Effector memory CD8-positive, alpha-beta T cell (primary cell): ENCODE measurements around the gene TTC39C.
"Not testable (repeated sequence)": the region's sequence is repeated elsewhere in the genome, so short reads cannot be mapped to it uniquely, and the experiment has no call there.

Experiments used
- ATAC-seq: fragments of 150-1000 bp; cut with Tn5 transposase; replicated peaks from 2 replicates; pipeline ENCODE4 v1.10.0; 2021; ENCODE audit warnings: mild to moderate bottlenecking, moderate library complexity
- DNase-seq, 3 experiments: peaks; one replicate each; pipeline ENCODE4 v3.0.0; 2021
- H3K27ac Mint-ChIP-seq, 2 donors: one replicate each; pipeline ENCODE4 v1.8.0; 2022; ENCODE audit warnings: mild to moderate bottlenecking in 2 of 2, mixed read lengths in 2 of 2, moderate library complexity in 2 of 2
- H3K27me3 Mint-ChIP-seq, 2 donors: one replicate each; pipeline ENCODE4 v1.8.0; 2022; ENCODE audit warnings: mixed read lengths in 2 of 2
- H3K36me3 Mint-ChIP-seq: one replicate; pipeline ENCODE4 v1.8.0; 2022; ENCODE audit warnings: mild to moderate bottlenecking, moderate library complexity, mixed read lengths; ENCODE audit not compliant: insufficient read depth
- H3K4me1 Mint-ChIP-seq, 2 donors: one replicate each; pipeline ENCODE4 v1.8.0; 2022; ENCODE audit warnings: low read depth in 2 of 2, mixed read lengths in 2 of 2
- H3K4me3 Mint-ChIP-seq, 2 donors: one replicate each; pipeline ENCODE4 v1.8.0; 2022; ENCODE audit warnings: mild to moderate bottlenecking in 2 of 2, mixed read lengths in 2 of 2, moderate library complexity in 2 of 2
- H3K9me3 Mint-ChIP-seq, 2 donors: one replicate each; pipeline ENCODE4 v1.8.0; 2022; ENCODE audit warnings: mixed read lengths in 2 of 2

TTC39C gene

DNA sequence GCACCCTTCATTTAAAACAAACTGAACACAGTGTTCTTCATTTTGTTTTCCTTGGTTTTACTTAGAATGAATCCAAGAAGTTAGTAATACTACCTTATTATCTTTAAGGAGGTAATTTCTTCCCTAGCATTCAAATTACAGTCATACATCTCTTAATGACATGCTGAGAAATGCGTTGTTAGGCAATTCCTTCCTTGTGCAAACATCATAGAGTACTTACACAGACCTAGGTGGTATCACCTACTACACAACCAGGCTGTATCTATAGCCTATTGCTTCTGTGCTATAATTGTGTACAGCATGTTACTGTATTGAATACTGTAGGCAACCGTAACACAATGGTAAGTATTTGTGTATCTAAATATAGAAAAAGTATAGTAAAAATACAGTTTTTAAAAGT lies 115.9 kb downstream of the TTC39C start:
- DNase-seq (no peak), ATAC-seq (no peak)
- H3K36me3 Mint-ChIP-seq, result peaks cover 95% of the 10 kb centered on the region
- H3K4me3 Mint-ChIP-seq, result no peak overlapping the region
- no peak overlapping the region for H3K27ac Mint-ChIP-seq
- H3K4me1 Mint-ChIP-seq, result peaks cover 1% of the 10 kb centered on the region in 2 donors
- H3K9me3 Mint-ChIP-seq, result no peaks in the 10 kb centered on the region
- H3K27me3 Mint-ChIP-seq, result no peaks in the 10 kb centered on the region

DNA sequence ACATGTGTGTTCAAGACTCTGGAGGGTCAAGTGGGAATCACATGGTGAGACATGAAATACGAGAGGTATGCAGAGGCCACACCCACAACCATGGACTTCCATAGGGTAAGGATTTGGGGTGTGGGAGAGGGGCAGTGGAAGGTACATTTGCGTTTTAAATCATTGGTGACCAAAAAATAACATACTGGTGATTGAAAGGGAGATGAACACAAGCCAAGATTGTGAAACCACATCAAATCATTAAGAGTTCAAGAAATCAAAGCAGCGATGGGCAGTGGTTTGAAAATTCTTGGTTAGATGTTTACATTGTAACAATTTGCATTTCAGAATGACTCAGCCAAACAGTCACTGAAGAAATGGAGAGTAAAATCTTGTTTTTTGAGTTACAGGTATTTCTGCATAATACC lies 122.4 kb downstream of the TTC39C start:
- Mint-ChIP-seq H3K9me3 (no peaks in the 10 kb centered on the region), H3K27me3 (peaks cover 18 to 19% of the 10 kb centered on the region in 2 donors), H3K4me1 (peaks cover 19 to 30% of the 10 kb centered on the region in 2 donors), H3K36me3 (peaks cover 40% of the 10 kb centered on the region), H3K27ac (peak overlapping the region; percentile 42 to 82), H3K4me3 (peak overlapping the region in 1 of 2 donors; percentile 8)
- DNase-seq (no peak), ATAC-seq (no peak)

DNA sequence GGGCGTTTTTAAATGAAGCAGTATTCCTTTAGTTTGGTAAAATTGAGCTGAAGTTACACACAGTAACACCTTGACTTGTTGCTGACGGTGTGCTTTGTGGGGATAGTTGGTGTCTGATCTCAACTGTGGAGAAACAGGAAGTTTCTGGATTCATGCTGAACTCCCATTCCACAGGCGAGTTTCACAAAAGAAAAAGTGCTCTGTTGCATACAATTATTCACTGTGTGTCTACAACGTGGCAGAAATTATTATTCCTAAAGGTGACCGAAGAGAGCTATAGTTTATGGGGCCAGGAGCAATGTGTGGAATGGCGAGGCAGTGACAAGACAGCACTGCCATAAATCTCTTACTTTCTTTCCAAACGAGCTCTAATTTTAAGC lies 123.8 kb downstream of the TTC39C start:
- H3K4me1 Mint-ChIP-seq, result peaks cover 19 to 30% of the 10 kb centered on the region in 2 donors
- DNase-seq (no peak), ATAC-seq (no peak)
- peak overlapping the region; percentile 93 to 94 for H3K4me3 Mint-ChIP-seq
- H3K9me3 Mint-ChIP-seq, result no peaks in the 10 kb centered on the region
- H3K27ac Mint-ChIP-seq, result peak overlapping the region; percentile 73 to 92
- peaks cover 26% of the 10 kb centered on the region for H3K36me3 Mint-ChIP-seq
- peaks cover 18 to 25% of the 10 kb centered on the region in 2 donors for H3K27me3 Mint-ChIP-seq

DNA sequence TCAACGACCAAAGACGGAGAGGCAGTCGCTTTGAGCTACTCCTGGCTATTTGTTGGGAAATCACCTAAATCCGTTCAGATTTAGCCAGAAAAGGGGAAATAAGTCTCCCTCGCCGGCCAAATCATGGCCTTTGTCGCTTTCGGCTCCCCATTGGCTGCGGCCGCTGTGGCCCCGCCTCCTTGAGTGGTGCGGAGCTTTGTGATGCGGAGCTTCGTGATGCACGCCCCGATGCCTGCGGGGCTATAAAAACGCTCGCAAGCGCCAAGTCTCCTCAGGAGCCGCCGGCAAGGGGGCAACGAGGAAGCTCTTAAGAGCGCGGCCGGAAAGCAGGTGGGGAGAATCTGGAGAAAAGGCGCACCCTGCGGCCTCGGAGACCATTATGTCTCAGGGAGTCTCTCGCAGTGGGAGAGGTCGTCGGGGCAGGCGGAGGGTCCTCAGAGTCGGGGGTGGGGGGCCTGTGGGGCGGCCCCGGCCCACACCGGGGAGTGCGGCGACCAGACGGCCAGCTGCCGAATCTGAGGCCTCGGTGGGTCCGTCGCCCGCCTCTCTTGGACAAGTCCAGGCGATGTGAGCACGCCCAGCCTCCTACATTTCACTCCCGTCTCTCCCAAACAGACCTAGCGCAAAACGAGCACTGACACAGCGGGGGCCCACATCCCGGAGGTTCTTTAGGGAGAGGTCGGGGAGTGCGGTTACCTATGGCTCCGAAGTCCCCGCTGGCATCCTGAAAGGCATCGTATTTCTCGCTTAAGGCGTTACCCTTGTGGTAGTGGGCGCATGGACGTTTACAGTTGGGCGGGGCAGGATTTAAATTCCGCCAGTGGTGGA lies 124.4 kb downstream of the TTC39C start, which contains the start of gene CABYR:
Gene CABYR, plus strand, starts transcription at position 274 of the 828 bp plus-strand sequence. CDS start 4,053 bp downstream, outside the sequence.
- H3K27me3 Mint-ChIP-seq, result peaks cover 22 to 27% of the 10 kb centered on the region in 2 donors
- H3K36me3 Mint-ChIP-seq, result peaks cover 20% of the 10 kb centered on the region
- H3K4me1 Mint-ChIP-seq, result peaks cover 19 to 30% of the 10 kb centered on the region in 2 donors
- ATAC-seq (peak; percentile 93), DNase-seq (peak; percentile 58 to 64 (median 60))
- peak within 1 kb of the TSS; percentile 93 to 94 for H3K4me3 Mint-ChIP-seq
- peak within 1 kb of the TSS; percentile 73 to 92 for H3K27ac Mint-ChIP-seq
- H3K9me3 Mint-ChIP-seq, result no peaks in the 10 kb centered on the region

DNA sequence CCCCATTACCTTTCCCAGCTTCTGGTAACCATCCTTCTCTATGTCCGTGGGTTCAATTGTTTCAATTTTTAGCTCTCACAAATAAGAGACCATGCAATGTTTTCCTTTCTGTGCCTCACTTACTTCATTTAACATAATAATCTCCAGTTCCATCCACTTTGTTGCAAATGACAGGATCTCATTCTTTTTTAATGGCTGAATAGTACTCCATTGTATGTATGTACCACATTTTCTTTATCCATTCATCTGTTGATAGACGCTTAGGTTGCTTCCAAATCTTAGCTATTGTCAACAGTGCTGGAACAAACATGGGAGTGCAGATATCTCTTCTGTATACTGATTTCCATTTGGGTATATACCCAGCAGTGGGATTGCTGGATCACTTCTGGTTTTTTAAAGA lies 126.1 kb downstream of the TTC39C start:
- DNase-seq (no peak), ATAC-seq (no peak)
- H3K4me3 Mint-ChIP-seq, result no peak overlapping the region
- H3K36me3 Mint-ChIP-seq, result peaks cover 4% of the 10 kb centered on the region
- H3K27me3 Mint-ChIP-seq, result peaks cover 37 to 43% of the 10 kb centered on the region in 2 donors
- no peaks in the 10 kb centered on the region for H3K9me3 Mint-ChIP-seq
- no peak overlapping the region for H3K27ac Mint-ChIP-seq
- H3K4me1 Mint-ChIP-seq, result peaks cover 19 to 30% of the 10 kb centered on the region in 2 donors

DNA sequence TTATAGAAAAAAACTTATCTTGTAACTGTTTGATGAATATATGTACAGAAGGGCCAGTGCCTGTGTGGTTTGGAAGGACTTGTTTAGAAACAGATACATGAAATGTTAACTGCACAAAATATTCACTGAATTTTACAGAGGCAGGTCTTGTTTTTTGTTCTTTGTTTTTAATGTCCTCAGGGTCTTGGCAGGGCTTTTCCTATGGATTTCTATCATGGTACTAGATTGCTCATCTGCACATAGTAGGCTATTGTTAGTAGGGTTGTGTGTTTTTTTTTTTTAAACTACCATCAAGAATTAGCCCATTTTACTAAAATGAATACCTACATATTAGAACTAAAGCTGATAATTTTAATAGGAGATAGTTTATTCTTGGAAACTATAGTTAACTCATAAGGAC lies 127.8 kb downstream of the TTC39C start:
- Mint-ChIP-seq H3K4me3 (no peak overlapping the region), H3K27ac (no peak overlapping the region), H3K36me3 (peaks cover 4% of the 10 kb centered on the region), H3K4me1 (peaks cover 12 to 20% of the 10 kb centered on the region in 2 donors), H3K27me3 (peaks cover 49 to 51% of the 10 kb centered on the region in 2 donors), H3K9me3 (no peaks in the 10 kb centered on the region)
- DNase-seq, result no peak
- no peak for ATAC-seq

DNA sequence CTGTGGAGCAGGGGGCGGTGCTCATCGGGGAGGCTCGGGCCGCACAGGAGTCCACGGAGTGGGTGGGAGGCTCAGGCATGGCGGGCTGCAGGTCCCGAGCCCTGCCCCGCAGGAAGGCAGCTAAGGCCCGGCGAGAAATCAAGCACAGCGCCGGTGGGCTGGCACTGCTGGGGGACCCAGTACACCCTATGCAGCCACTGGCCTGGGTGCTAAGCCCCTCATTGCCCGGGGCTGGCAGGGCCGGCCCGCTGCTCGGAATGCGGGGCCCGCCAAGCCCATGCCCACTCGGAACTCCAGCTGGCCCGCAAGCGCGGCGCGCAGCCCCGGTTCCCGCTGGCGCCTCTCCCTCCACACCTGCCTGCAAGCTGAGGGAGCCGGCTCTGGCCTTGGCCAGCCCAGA lies 135.0 kb downstream of the TTC39C start:
- H3K4me3 Mint-ChIP-seq, H3K4me1 Mint-ChIP-seq, H3K27ac Mint-ChIP-seq, ATAC-seq, H3K36me3 Mint-ChIP-seq, H3K9me3 Mint-ChIP-seq, DNase-seq: not testable (repeated sequence)
- H3K27me3 Mint-ChIP-seq, result peaks cover 18 to 30% of the 10 kb centered on the region in 2 donors

DNA sequence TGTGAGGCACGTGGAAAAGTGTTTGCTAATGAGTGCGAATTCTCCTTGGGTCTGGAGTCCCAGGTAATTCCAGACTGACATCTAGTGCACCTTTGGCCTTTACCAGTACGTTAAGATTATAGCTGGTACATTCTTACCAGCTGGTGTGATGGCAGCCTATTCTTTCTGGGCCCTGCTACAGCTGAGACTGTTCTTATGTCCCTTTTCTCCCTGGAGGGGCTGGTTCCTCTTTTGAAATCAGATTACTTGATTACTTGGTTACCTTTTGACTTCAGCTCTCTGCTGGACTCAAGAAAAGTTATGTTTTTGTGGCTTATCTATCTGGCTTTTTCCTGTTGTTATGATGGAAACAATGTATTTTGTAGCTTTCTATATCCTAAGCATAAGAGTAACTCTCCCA lies 138.8 kb downstream of the TTC39C start:
- no peaks in the 10 kb centered on the region for H3K9me3 Mint-ChIP-seq
- DNase-seq (no peak), ATAC-seq (no peak)
- H3K27me3 Mint-ChIP-seq, result peaks cover 0 to 3% of the 10 kb centered on the region in 2 donors
- H3K27ac Mint-ChIP-seq, result no peak overlapping the region
- no peak overlapping the region for H3K4me3 Mint-ChIP-seq
- H3K4me1 Mint-ChIP-seq, result no peaks in the 10 kb centered on the region
- H3K36me3 Mint-ChIP-seq, result no peaks in the 10 kb centered on the region

DNA sequence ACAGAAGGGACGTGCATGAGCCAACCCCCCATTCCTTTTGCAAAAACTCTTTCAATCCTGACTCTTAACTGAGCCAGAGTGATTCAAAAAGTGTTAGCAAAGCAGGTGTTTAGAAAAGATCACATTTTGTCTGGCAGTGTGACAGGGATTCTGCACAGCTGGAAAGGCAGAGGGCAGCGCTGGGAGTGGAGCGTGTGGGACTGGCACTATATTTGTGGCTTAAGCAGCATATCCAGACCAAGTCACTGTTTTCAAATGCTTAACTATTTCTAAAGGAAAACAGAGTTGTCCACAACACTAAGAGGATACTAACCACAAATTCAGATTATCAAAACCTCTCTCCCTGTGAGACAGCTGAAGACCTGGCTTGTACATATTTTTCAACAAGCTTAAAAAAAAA lies 143.3 kb downstream of the TTC39C start:
- Mint-ChIP-seq H3K4me3 (no peak overlapping the region), H3K27ac (no peak overlapping the region), H3K36me3 (no peaks in the 10 kb centered on the region), H3K4me1 (no peaks in the 10 kb centered on the region), H3K27me3 (no peaks in the 10 kb centered on the region), H3K9me3 (no peaks in the 10 kb centered on the region)
- ATAC-seq (no peak), DNase-seq (no peak)

DNA sequence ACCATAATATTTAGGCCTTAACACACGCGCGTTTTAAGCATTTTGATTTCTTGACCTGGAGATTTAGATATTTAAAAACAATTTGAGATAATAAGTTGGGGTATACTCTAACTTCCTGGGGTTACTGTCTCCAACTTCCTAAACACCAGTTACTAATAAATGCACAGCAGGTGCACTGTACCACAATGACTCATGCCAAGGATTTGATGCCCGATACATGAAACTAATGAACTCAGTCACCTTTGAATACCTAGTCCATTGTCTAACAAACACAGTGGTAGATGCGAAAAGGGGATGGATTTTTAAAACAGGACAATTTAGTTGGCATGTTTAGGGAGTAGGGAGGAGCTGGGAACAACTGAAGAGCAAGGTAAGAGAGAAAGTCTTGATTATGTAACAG lies 145.5 kb downstream of the TTC39C start:
- H3K9me3 Mint-ChIP-seq, result no peaks in the 10 kb centered on the region
- no peak overlapping the region for H3K27ac Mint-ChIP-seq
- no peaks in the 10 kb centered on the region for H3K36me3 Mint-ChIP-seq
- ATAC-seq (no peak), DNase-seq (no peak)
- no peak overlapping the region for H3K4me3 Mint-ChIP-seq
- no peaks in the 10 kb centered on the region for H3K4me1 Mint-ChIP-seq
- no peaks in the 10 kb centered on the region for H3K27me3 Mint-ChIP-seq

DNA sequence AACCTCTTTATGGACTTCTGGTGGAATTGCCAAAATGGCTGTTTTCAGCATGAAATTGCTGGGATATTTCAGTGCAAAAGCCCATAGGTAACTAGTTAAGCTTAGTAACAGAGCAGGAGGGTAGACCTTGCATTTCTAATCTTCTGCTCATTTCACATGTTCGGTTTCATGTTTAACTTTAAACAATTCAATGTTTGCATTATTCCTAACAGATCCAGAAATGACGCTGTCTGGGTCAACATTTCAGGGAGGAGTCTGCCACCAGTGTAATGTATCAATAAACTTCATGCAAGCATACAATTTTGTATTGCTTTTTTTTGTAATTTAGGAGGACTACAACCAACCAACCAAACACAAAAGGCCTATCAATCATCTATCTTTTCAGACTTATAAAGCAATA lies 146.8 kb downstream of the TTC39C start:
- Mint-ChIP-seq H3K9me3 (no peaks in the 10 kb centered on the region), H3K27me3 (no peaks in the 10 kb centered on the region), H3K4me3 (no peak overlapping the region), H3K27ac (no peak overlapping the region), H3K4me1 (no peaks in the 10 kb centered on the region), H3K36me3 (no peaks in the 10 kb centered on the region)
- no peak for DNase-seq
- no peak for ATAC-seq

DNA sequence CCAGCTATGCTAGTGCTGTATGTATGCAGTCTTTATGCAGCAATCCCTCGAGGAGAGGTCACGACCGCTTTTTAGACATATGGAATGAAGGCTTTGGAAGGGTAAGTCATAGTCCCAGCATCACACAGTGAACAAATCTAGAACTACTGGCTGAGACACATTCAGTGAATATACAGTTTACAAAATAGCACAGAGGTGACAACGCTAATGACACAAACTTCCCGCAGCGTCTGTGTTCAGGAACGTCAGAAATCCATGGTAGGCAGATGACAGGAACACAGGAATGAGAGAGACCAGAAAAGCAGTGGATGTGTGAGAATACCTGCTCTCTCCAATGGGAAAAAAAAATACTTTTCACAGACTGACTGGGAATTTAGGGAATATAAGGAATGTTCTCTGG lies 153.9 kb downstream of the TTC39C start:
- Mint-ChIP-seq H3K9me3 (no peaks in the 10 kb centered on the region), H3K36me3 (no peaks in the 10 kb centered on the region), H3K4me3 (no peak overlapping the region), H3K4me1 (no peaks in the 10 kb centered on the region), H3K27ac (no peak overlapping the region), H3K27me3 (peaks cover 0 to 16% of the 10 kb centered on the region in 2 donors)
- no peak for ATAC-seq
- no peak for DNase-seq

DNA sequence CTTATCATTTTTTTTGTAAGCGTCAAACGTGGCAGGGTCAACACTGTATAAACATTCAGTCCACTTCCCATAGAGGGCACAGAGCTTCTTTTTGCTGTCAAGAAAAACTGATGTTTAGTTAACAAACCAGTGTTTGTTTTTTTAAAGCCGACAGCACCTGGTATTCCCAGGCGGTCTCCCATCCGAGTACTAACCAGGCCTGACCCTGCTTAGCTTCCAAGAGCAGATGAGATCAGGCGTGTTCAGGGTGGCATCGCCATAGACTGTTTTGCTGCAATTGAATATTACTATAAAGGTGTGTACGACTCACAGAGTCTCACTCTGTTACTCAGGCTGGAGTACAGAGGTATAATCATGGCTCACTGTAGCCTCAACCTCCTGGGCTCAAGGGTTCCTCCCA lies 155.8 kb downstream of the TTC39C start:
- H3K36me3 Mint-ChIP-seq, result no peaks in the 10 kb centered on the region
- H3K4me1 Mint-ChIP-seq, result no peaks in the 10 kb centered on the region
- no peak for ATAC-seq
- H3K27ac Mint-ChIP-seq, result no peak overlapping the region
- no peaks in the 10 kb centered on the region for H3K9me3 Mint-ChIP-seq
- DNase-seq, result no peak
- peaks cover 0 to 16% of the 10 kb centered on the region in 2 donors for H3K27me3 Mint-ChIP-seq
- H3K4me3 Mint-ChIP-seq, result no peak overlapping the region

DNA sequence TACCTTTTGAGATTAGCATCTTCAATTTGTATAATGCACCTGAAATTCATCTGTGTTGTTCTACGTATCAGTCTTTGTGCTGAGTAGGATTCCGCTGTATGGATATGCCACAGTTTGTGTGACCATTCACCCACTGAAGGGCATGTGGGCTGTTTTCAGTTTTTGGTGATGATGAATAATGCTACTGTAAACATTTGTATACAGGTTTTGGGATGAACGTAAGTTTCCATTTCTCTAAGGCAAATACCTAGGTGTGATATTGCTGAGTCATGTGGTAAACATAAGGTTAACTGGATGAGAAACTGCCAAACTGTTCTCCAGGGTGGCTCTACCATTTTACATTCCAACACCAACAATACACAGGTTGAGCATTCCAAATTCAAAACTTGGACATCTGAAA lies 159.4 kb downstream of the TTC39C start:
- peak overlapping the region in 1 of 2 donors; percentile 8 for H3K27ac Mint-ChIP-seq
- no peak for ATAC-seq
- no peaks in the 10 kb centered on the region for H3K9me3 Mint-ChIP-seq
- H3K4me3 Mint-ChIP-seq, result no peak overlapping the region
- peaks cover 0 to 14% of the 10 kb centered on the region in 2 donors for H3K27me3 Mint-ChIP-seq
- H3K4me1 Mint-ChIP-seq, result peaks cover 0 to 2% of the 10 kb centered on the region in 2 donors
- H3K36me3 Mint-ChIP-seq, result no peaks in the 10 kb centered on the region
- no peak for DNase-seq
